Activated CD8-positive, alpha-beta T cell treated with anti-CD3 and anti-CD28 coated beads, Interleukin-2, amount 10 ng/mL, durations not matched to agents 7 days and 5 days (primary cell): Measurements from ENCODE around the gene IKBIP. TPM values are rescaled to one million over a fixed set of nuclear protein-coding genes. Genes with fewer than 3 reads are reported as not detected.
A peak's percentile ranks its signal among the peaks of the same experiment; 100 is the strongest.
"Not testable (repeated sequence)": the region's sequence is repeated elsewhere in the genome, so short reads cannot be mapped to it uniquely, and the experiment has no call there.

ENCODE experiments used
- ATAC-seq: fragments of 150-1000 bp; cut with Tn5 transposase; one replicate; pipeline ENCODE4 v1.10.0; 2021; ENCODE audit warnings: moderate library complexity
- CTCF ChIA-PET: fragments of 350-600 bp; sonication (Branson Sonifier 250); formaldehyde crosslinking; loops from one replicate; lab custom pipeline; 2021; ENCODE audit warnings: antibody characterized with exemption; lab: Charles Lee
- POLR2A ChIA-PET: fragments of 350-600 bp; sonication (Branson Sonifier 250); formaldehyde crosslinking; loops from one replicate; lab custom pipeline; 2021; ENCODE audit warnings: antibody characterized with exemption; lab: Charles Lee
- DNase-seq: peaks from one replicate; pipeline ENCODE4 v3.0.0-alpha.2; 2020
- H3K27ac Mint-ChIP-seq: one replicate; pipeline ENCODE4 v1.8.0; 2021; ENCODE audit warnings: mild to moderate bottlenecking, mixed read lengths
- H3K27me3 Mint-ChIP-seq: one replicate; pipeline ENCODE4 v1.8.0; 2021; ENCODE audit warnings: low read depth, mixed read lengths
- H3K36me3 Mint-ChIP-seq: one replicate; pipeline ENCODE4 v1.8.0; 2021; ENCODE audit warnings: low read depth, mixed read lengths
- H3K4me1 Mint-ChIP-seq: one replicate; pipeline ENCODE4 v1.8.0; 2021; ENCODE audit warnings: low read depth, mixed read lengths
- H3K4me3 Mint-ChIP-seq: one replicate; pipeline ENCODE4 v1.8.0; 2021; ENCODE audit warnings: mild to moderate bottlenecking, mixed read lengths
- H3K9me3 Mint-ChIP-seq: one replicate; pipeline ENCODE4 v1.8.0; 2022; ENCODE audit warnings: mixed read lengths; ENCODE audit not compliant: insufficient read depth
- total RNA-seq, 2 experiments: library from RNA; stranded (reverse); gene quantifications; one replicate each; pipeline ENCODE4 v1.2.3, GENCODE V29; 2021

Gene IKBIP
- total RNA-seq, 2 experiments from 2014 or later = 35.4 to 35.8 TPM

DNA sequence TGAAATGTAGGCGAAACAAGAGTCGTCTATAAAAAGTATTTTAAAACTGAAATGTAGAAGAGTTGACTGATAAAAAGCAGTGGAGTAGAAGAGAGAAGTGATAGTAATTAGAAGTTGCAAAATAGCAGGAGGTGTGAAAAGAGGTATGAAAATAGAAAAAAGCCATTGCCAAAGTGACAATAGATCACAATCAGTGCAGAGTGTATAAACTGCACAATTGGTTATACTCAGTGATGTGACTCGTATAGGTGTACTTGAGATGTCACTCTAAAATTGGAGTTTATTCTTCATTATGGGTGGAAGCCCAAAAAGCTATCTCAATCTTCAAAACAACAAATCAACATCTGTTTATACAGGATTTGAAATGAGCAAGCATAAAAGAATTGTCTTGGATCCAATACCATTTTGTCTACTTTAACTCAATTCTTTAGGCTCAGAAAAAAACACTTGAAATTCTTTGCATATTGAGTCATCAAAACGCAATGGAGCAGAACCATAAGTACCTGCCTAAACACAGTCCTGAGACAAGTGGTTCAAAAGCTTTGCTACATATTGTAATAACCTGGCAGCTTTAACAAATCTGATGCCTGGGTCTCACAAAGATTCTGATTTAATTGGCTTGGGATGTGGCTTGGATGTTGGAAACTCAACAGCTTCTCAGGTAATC is 8.8 kb downstream of the IKBIP start:
- no peak overlapping the region for H3K4me3 Mint-ChIP-seq
- H3K27ac Mint-ChIP-seq = no peak overlapping the region
- ChIA-PET POLR2A (interaction anchor here (0.9 kb wide), 1 partner anchor 42 kb away, joined by 3 read pairs; the partner anchor contains the start of gene SLC25A3), CTCF (no interaction called here)
- ATAC-seq = no peak
- H3K4me1 Mint-ChIP-seq = peaks cover 6% of the 10 kb centered on the region
- no peaks in the 10 kb centered on the region for H3K27me3 Mint-ChIP-seq
- DNase-seq = no peak
- H3K9me3 Mint-ChIP-seq = no peaks in the 10 kb centered on the region
- peaks cover 34% of the 10 kb centered on the region for H3K36me3 Mint-ChIP-seq

DNA sequence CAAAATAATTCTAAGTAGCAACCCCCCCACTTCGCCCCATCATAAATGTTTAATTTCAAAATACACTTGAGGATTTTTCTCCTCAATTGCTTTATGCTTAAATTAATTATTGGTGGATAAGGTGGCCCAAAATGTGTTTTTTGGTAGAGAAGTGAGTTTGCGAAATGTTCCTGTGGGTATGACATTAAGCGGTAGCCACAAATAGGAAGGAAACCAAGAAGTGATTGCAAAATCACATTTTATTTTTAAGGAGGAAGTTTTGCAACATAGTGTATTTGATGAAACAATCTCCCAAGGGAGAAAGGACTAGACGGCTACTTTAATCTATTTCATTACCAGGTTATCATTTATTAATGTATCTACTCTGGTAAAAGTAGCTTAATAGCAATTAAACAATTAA is 25.6 kb downstream of the IKBIP start:
- CTCF ChIA-PET = interaction anchor here (1.1 kb wide), 1 partner anchor 11 kb away, joined by 3 read pairs; no protein-coding TSS in a partner anchor
- DNase-seq (no peak), ATAC-seq (no peak)
- POLR2A ChIA-PET = no interaction called here
- Mint-ChIP-seq H3K9me3 (no peaks in the 10 kb centered on the region), H3K36me3 (peaks cover 11% of the 10 kb centered on the region), H3K27me3 (no peaks in the 10 kb centered on the region), H3K27ac (no peak overlapping the region), H3K4me3 (no peak overlapping the region), H3K4me1 (peaks cover 9% of the 10 kb centered on the region)

DNA sequence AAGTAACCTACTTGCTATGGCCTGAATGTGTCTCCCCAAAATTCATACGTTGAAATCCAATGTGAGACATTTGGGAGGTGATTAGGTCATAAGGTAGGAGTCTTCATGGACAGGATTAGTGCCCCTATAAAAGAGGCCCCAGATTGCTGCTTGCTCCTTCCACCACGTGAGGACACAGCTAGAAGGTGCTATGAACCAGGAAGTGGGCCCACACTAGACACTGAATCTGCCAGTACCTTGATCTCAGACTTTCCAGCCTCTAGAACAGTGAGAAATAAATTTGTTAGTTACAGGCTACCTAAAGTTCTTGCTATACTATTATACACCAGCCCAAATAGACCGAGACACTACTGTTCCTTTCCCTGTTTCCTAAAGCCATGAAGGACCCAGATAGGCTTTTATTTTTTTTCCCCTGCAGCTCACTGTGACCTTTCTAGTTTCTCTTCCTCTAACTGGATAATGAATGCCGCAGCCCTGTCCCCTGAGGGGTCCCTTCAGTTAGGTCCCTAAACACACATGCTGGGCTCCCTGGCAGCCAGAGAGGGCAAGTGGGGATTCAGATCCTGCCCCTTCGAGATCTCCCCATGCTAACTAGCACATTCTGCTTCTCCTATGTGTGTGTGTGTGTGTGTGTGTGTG is 31.8 kb downstream of the IKBIP start:
- Mint-ChIP-seq H3K4me3 (no peak overlapping the region), H3K36me3 (peaks cover 9% of the 10 kb centered on the region), H3K4me1 (peaks cover 7% of the 10 kb centered on the region), H3K9me3 (no peaks in the 10 kb centered on the region), H3K27me3 (no peaks in the 10 kb centered on the region), H3K27ac (peak overlapping the region; percentile 70)
- DNase-seq (peak; percentile 27), ATAC-seq (peak; percentile 63)
- ChIA-PET CTCF (no interaction called here), POLR2A (no interaction called here)

DNA sequence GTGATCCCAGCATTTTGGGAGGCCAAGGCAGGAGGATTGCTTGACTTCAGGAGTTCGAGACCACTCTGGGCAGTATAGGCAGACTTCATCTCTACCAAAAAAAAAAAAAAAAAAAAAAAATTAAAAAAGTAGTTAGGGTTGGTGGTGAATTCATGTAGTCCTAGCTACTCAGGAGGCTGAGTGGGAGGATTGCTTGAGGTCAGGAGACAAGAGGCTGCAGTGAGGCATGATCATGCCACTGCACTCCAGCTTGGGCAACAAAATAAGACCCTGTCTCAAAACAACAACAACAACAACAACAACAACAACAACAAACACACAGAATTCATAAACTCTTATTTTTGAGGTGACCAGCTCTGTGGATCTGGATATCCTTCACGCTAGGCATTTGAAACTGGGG is 34.0 kb downstream of the IKBIP start:
- ChIA-PET POLR2A (no interaction called here), CTCF (interaction anchor here (1.7 kb wide), 1 partner anchor 33 kb away, joined by 3 read pairs; no protein-coding TSS in a partner anchor)
- ATAC-seq = no peak
- H3K9me3 Mint-ChIP-seq = no peaks in the 10 kb centered on the region
- no peak overlapping the region for H3K27ac Mint-ChIP-seq
- H3K27me3 Mint-ChIP-seq = no peaks in the 10 kb centered on the region
- H3K36me3 Mint-ChIP-seq = peaks cover 5% of the 10 kb centered on the region
- no peak for DNase-seq
- H3K4me1 Mint-ChIP-seq = peaks cover 18% of the 10 kb centered on the region
- H3K4me3 Mint-ChIP-seq = no peak overlapping the region

DNA sequence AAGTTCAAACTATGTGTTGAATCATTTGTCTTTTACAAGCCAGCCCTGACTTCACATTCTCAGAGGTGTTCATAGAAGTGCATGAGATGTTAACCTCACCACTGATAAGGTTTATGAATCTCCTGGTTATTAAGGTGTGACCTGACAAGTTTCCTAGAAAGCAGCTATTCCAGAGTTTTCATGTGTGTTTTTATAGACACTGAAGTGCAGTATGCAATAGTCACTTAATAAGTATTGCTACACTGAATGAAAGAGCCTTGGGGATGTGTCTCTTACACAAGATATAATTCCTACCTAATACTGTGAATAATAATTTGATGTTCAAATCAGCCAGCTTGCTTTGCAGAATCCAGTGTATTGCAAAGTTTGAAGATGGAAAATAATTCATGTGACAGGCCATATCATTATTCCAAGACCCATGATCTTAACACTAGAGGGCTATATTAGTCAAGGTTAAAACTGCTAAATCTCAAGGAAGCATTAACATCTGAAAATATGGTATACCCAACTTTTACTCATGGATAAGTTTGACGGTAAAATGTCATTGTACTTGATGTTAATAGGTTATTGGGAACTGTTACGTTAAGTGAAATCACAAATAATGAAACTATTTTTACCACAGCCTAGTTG is 38.1 kb downstream of the IKBIP start:
- POLR2A ChIA-PET = no interaction called here
- H3K9me3 Mint-ChIP-seq = no peaks in the 10 kb centered on the region
- DNase-seq = no peak
- CTCF ChIA-PET = interaction anchor here (0.6 to 2.1 kb wide), 6 partner anchors 8 to 93 kb away, joined by 3 to 6 read pairs (median 3); partner anchors contain the start of gene SLC25A3
- no peaks in the 10 kb centered on the region for H3K27me3 Mint-ChIP-seq
- ATAC-seq = no peak
- H3K4me1 Mint-ChIP-seq = peaks cover 13% of the 10 kb centered on the region
- H3K27ac Mint-ChIP-seq = no peak overlapping the region
- H3K36me3 Mint-ChIP-seq = peaks cover 18% of the 10 kb centered on the region
- no peak overlapping the region for H3K4me3 Mint-ChIP-seq

DNA sequence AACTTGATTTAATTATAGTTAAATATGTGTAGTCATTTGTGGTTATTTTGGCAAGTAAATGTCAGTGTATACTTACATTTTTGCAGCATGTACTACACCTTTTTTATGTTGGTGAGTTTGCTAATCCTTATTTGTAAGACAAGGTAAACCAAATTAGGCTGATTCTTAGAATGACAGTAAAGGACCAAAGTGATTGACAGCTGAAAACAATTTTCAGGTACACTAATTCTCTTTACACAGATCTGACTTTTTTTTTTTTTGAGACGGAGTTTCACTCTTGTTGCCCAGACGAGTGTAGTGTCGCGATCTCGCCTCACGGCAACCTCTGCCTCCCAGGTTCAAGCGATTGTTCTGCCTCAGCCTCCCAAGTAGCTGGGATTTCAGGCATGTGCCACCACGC is 42.7 kb downstream of the IKBIP start:
- Mint-ChIP-seq H3K27ac (no peak overlapping the region), H3K4me1 (peaks cover 15% of the 10 kb centered on the region), H3K36me3 (peaks cover 50% of the 10 kb centered on the region), H3K4me3 (no peak overlapping the region), H3K9me3 (no peaks in the 10 kb centered on the region), H3K27me3 (no peaks in the 10 kb centered on the region)
- ATAC-seq = no peak
- POLR2A ChIA-PET = interaction anchor here (0.8 to 1.4 kb wide), 3 partner anchors 8 to 42 kb away, joined by 3 to 4 read pairs (median 4); partner anchors contain the start of genes IKBIP and SLC25A3
- CTCF ChIA-PET = interaction anchor here (1.7 kb wide), 1 partner anchor 35 kb away, joined by 5 read pairs; no protein-coding TSS in a partner anchor
- no peak for DNase-seq

DNA sequence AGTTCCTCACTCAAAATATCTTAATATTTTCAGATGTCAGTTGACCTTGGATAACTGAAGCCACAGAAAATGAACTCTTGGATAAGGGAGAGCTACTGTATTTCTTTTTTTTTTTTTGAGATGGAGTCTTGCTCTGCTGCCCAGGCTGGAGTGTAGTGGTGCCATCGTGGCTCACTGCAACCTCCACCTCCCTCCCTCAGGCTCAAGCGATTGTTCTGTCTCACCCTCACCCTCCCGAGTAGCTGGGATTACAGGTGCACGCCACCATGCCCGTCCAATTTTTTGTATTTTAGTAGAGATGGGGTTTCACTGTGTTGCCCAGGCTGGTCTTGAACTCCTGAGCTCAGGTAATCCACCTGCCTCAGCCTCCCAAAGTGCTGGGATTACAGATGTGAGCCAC is 47.3 kb downstream of the IKBIP start:
- ChIA-PET POLR2A (interaction anchor here (0.6 to 1.3 kb wide), 2 partner anchors 13 to 47 kb away, joined by 3 to 7 read pairs; partner anchors contain the start of gene IKBIP), CTCF (interaction anchor here (0.6 kb wide), 1 partner anchor 401 kb away, joined by 3 read pairs; no protein-coding TSS in a partner anchor)
- ATAC-seq, H3K27ac Mint-ChIP-seq, H3K27me3 Mint-ChIP-seq, H3K4me3 Mint-ChIP-seq, DNase-seq, H3K9me3 Mint-ChIP-seq: not testable (repeated sequence)
- Mint-ChIP-seq H3K4me1 (peaks cover 32% of the 10 kb centered on the region), H3K36me3 (peaks cover 63% of the 10 kb centered on the region)

DNA sequence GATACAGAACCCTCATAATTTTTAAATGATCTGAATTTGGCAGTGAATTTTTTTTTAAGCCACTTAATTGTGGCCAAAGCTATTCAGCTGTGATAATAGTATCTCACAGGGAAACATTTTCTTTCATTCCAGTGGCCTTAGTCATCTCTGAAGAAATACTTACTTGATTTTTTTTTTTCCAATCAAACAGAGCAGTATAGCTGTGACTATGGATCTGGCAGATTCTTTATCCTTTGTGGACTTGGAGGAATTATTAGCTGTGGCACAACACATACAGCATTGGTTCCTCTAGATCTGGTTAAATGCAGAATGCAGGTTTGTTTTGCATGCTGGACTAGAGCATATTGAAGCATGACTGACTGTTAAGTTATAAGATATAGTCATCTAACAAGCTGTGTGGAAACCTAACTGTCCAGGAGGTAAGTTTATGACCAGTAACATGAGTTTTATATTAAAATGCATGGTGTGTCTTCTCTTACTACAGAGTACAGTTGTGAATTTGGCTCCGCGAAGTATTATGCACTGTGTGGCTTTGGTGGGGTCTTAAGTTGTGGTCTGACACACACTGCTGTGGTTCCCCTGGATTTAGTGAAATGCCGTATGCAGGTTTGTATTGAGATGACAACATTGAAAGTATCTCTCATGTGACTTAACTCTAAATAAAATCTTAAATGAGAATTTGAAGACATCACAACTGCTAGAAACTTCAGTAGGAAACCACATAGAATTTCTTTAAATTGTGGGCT is 49.2 kb downstream of the IKBIP start:
- ATAC-seq (no peak), DNase-seq (peak; percentile 54)
- Mint-ChIP-seq H3K4me1 (peaks cover 30% of the 10 kb centered on the region), H3K27me3 (no peaks in the 10 kb centered on the region), H3K27ac (peak overlapping the region; percentile 98), H3K4me3 (peak overlapping the region; percentile 84), H3K9me3 (no peaks in the 10 kb centered on the region), H3K36me3 (peaks cover 51% of the 10 kb centered on the region)
- CTCF ChIA-PET = interaction anchor here (0.7 to 4.8 kb wide), 11 partner anchors 10 to 80 kb away, joined by 3 to 34 read pairs (median 3); partner anchors contain the start of gene TMPO
- POLR2A ChIA-PET = interaction anchor here (2.4 to 4.1 kb wide), 4 partner anchors 49 to 80 kb away, joined by 8 to 49 read pairs (median 26); partner anchors contain the start of genes IKBIP and TMPO

DNA sequence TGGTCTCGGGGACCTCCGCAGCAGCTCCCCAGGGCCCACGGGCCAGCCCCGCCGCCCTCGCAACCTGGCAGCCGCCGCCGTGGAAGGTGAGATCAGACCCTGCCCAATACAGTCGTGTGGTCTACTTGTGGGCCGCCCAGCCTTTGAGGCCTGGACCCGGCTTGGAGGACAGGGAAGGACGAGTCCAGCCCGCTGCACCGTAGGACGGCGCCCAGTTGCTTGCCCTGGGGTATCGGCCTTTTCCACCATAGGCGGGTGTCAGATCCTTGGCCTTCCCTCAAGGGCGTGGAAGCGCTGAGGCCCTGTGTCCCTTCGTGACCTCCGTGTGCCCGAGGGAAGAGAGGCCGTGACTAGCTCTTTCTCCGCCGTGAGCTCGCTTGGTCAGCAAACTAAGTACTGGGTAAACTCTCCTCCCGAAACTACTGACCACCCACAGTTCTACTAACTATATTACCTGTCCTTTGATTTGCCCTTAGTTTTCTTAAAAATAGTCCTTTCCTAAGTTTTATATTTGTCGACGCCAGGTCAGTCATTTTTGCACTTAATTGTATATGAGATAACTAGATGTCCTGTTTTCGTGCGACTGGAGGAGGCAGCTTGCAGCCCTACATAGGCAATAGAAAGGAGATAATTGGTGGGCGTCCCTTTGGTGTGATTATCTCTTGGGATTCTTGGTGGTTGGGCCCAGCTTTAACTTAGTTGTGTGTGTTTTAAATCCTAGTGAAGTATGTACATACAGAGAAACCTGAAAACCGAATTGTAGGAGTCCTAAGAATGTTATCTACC is 50.3 kb downstream of the IKBIP start:
- DNase-seq (no peak), ATAC-seq (peak; percentile 31)
- H3K4me3 Mint-ChIP-seq = peak overlapping the region; percentile 84
- peaks cover 30% of the 10 kb centered on the region for H3K4me1 Mint-ChIP-seq
- peaks cover 43% of the 10 kb centered on the region for H3K36me3 Mint-ChIP-seq
- peak overlapping the region; percentile 98 for H3K27ac Mint-ChIP-seq
- H3K27me3 Mint-ChIP-seq = no peaks in the 10 kb centered on the region
- CTCF ChIA-PET = interaction anchor here (0.8 to 4.8 kb wide), 13 partner anchors 12 to 103 kb away, joined by 3 to 34 read pairs (median 4); partner anchors contain the start of gene TMPO
- H3K9me3 Mint-ChIP-seq = no peaks in the 10 kb centered on the region
- POLR2A ChIA-PET = interaction anchor here (0.7 to 4.1 kb wide), 16 partner anchors 8 to 1257 kb away, joined by 3 to 49 read pairs (median 4); partner anchors contain the start of genes IKBIP and TMPO

DNA sequence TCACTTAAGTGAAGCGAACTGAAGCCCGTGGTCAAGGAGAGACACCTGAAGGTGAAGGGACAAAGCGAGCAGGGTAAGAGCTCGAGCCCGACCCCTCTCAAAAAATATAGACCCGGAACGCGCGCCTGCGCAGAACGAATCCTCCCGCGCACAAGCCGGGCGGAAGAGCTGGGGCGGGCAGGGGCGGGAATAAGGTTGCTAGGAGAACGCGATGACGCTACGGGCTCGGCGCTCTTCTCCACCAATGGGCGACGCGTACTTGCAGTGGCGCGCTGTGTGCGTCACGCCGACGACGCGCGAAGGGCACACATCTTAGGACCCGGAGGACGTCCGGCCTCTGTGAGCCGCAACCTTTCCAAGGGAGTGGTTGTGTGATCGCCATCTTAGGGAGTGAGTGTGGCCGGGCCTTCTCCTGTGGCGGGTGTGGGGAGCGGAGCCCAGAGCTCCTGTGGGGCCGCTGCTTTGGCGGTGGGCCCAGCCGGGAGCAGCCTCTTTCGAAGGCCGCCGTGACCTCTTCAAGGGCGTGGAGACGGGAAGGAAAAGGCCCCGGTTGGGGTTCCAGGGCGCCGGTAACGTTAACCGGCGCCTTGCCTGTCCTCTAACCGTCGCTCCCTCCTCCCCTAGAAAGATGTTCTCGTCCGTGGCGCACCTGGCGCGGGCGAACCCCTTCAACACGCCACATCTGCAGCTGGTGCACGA is 51.1 kb downstream of the IKBIP start, which contains the start of gene SLC25A3:
Gene SLC25A3, plus strand, starts transcription at position 336 of the 699 bp plus-strand sequence. Its CDS starts 293 bp downstream, at position 629.
- POLR2A ChIA-PET = interaction anchor here (0.7 to 4.1 kb wide), 16 partner anchors 8 to 1257 kb away, joined by 3 to 49 read pairs (median 4); partner anchors contain the start of genes IKBIP and TMPO
- H3K4me3 Mint-ChIP-seq = peak within 1 kb of the TSS; percentile 84
- H3K4me1 Mint-ChIP-seq = peaks cover 30% of the 10 kb centered on the region
- H3K36me3 Mint-ChIP-seq = peaks cover 41% of the 10 kb centered on the region
- no peaks in the 10 kb centered on the region for H3K9me3 Mint-ChIP-seq
- peak; percentile 96 for ATAC-seq
- CTCF ChIA-PET = interaction anchor here (0.7 to 4.8 kb wide), 12 partner anchors 13 to 102 kb away, joined by 3 to 34 read pairs (median 4); partner anchors contain the start of gene IKBIP
- H3K27ac Mint-ChIP-seq = peak within 1 kb of the TSS; percentile 98
- H3K27me3 Mint-ChIP-seq = no peaks in the 10 kb centered on the region
- DNase-seq = peak; percentile 96
